Astrocyte (in vitro differentiated cells and primary cell): ENCODE data around the gene SHISA8. TPM values are rescaled to one million over a fixed set of nuclear protein-coding genes. Genes with fewer than 3 reads are reported as not detected.

Experiments used
- DNase-seq: peaks from one replicate; pipeline ENCODE4 v3.0.0-alpha.2; 2010; ENCODE audit warnings: low read depth
- FAIRE-seq: peaks from 2 replicates; lab custom pipeline; 2011; peaks lifted over from hg19 to GRCh38; lab: Jason Lieb, UNC
- H2AFZ ChIP-seq: 2 replicates; pipeline ENCODE4 v1.6.0; 2012; ENCODE audit warnings: low read depth, low read length, inconsistent platforms
- H3K27ac ChIP-seq: 2 replicates; pipeline ENCODE4 v1.5.1; 2011; ENCODE audit warnings: low read depth, low read length, inconsistent platforms
- H3K27me3 ChIP-seq: 2 replicates; pipeline ENCODE4 v1.6.0; 2011; ENCODE audit warnings: low read length, inconsistent platforms; ENCODE audit not compliant: insufficient read depth
- H3K36me3 ChIP-seq: 2 replicates; pipeline ENCODE4 v1.5.1; 2011; ENCODE audit warnings: low read length, inconsistent platforms; ENCODE audit not compliant: insufficient read depth
- H3K4me1 ChIP-seq: 2 replicates; pipeline ENCODE4 v1.5.1; 2011; ENCODE audit warnings: low read length, inconsistent platforms; ENCODE audit not compliant: insufficient read depth
- H3K4me2 ChIP-seq: 2 replicates; pipeline ENCODE4 v1.6.0; 2012; ENCODE audit warnings: low read length, inconsistent platforms
- H3K4me3 ChIP-seq: 2 replicates; pipeline ENCODE4 v1.5.1; 2011; ENCODE audit warnings: low read depth, mild to moderate bottlenecking, low read length, inconsistent platforms; ENCODE audit not compliant: insufficient read depth
- H3K79me2 ChIP-seq: 2 replicates; pipeline ENCODE4 v1.6.0; 2012; ENCODE audit warnings: mild to moderate bottlenecking, low read length, inconsistent platforms; ENCODE audit not compliant: insufficient read depth
- H3K9ac ChIP-seq: 2 replicates; pipeline ENCODE4 v1.6.0; 2012; ENCODE audit warnings: mild to moderate bottlenecking, low read length, inconsistent platforms
- H3K9me3 ChIP-seq: 2 replicates; pipeline ENCODE4 v1.5.1; 2012; ENCODE audit warnings: low read depth, mild to moderate bottlenecking, low read length, inconsistent platforms; ENCODE audit not compliant: insufficient read depth
- H4K20me1 ChIP-seq: 2 replicates; pipeline ENCODE4 v1.6.0; 2012; ENCODE audit warnings: low read length, inconsistent platforms; ENCODE audit not compliant: insufficient read depth
- H3K27ac Mint-ChIP-seq: one replicate; pipeline ENCODE4 v1.8.0; 2021; ENCODE audit warnings: mild to moderate bottlenecking, mixed read lengths; ENCODE audit not compliant: unreplicated experiment
- H3K27me3 Mint-ChIP-seq: one replicate; pipeline ENCODE4 v1.8.0; 2021; ENCODE audit warnings: low read depth, mixed read lengths; ENCODE audit not compliant: unreplicated experiment
- H3K36me3 Mint-ChIP-seq: one replicate; pipeline ENCODE4 v1.8.0; 2021; ENCODE audit warnings: low read depth, mixed read lengths; ENCODE audit not compliant: unreplicated experiment
- H3K4me1 Mint-ChIP-seq: one replicate; pipeline ENCODE4 v1.8.0; 2021; ENCODE audit warnings: low read depth, mixed read lengths; ENCODE audit not compliant: unreplicated experiment
- H3K4me3 Mint-ChIP-seq: one replicate; pipeline ENCODE4 v1.8.0; 2021; ENCODE audit warnings: mild to moderate bottlenecking, moderate library complexity, mixed read lengths; ENCODE audit not compliant: unreplicated experiment
- H3K9me3 Mint-ChIP-seq: one replicate; pipeline ENCODE4 v1.8.0; 2021; ENCODE audit warnings: mild to moderate bottlenecking, mixed read lengths; ENCODE audit not compliant: unreplicated experiment
- EZH2 ChIP-seq: IDR thresholded peaks from 2 replicates; pipeline ENCODE4 v1.6.1; 2012; ENCODE audit warnings: mild to moderate bottlenecking, low read length, inconsistent platforms; ENCODE audit not compliant: insufficient read depth
- total RNA-seq: library from RNA; stranded (reverse); gene quantifications from 2 replicates; pipeline ENCODE4 v1.2.1, GENCODE V29; 2021
- TF ChIP-seq, protein P1 (sequence below): IDR thresholded peaks from 2 replicates; pipeline ENCODE4 v1.5.1; 2011; ENCODE audit warnings: low read depth, mild to moderate bottlenecking, inconsistent platforms, low read length, moderate library complexity; ENCODE audit not compliant: insufficient read depth

The SHISA8 gene
- total RNA-seq, 1 donor from 2014 or later = not detected

DNA sequence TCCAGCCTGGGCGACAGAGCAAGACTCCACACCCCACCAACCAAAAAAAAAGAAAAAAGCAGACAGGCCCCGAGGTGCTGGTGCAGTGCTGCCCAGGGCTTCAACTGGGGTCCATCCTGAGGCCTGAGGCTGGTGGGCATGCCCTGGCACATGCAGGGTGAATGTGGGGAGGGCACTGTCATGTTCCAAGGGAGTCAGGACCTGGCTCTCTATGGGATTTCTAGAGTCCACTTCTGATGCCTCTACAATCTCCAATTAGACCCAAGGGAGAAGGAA is 22.0 kb upstream of the SHISA8 start:
- peaks cover 6% of the 10 kb centered on the region for H3K4me1 ChIP-seq
- peaks cover 3% of the 10 kb centered on the region for H4K20me1 ChIP-seq
- FAIRE-seq (no peak), DNase-seq (no peak)
- no peaks in the 10 kb centered on the region for H3K36me3 ChIP-seq
- no peak overlapping the region for H2AFZ ChIP-seq
- no peak overlapping the region for H3K4me3 ChIP-seq
- Mint-ChIP-seq H3K9me3 (no peaks in the 10 kb centered on the region), H3K4me1 (peaks cover 4% of the 10 kb centered on the region), H3K4me3 (no peak overlapping the region), H3K27me3 (peaks cover 2% of the 10 kb centered on the region), H3K36me3 (no peaks in the 10 kb centered on the region), H3K27ac (no peak overlapping the region)
- TF ChIP-seq, protein P1, sequence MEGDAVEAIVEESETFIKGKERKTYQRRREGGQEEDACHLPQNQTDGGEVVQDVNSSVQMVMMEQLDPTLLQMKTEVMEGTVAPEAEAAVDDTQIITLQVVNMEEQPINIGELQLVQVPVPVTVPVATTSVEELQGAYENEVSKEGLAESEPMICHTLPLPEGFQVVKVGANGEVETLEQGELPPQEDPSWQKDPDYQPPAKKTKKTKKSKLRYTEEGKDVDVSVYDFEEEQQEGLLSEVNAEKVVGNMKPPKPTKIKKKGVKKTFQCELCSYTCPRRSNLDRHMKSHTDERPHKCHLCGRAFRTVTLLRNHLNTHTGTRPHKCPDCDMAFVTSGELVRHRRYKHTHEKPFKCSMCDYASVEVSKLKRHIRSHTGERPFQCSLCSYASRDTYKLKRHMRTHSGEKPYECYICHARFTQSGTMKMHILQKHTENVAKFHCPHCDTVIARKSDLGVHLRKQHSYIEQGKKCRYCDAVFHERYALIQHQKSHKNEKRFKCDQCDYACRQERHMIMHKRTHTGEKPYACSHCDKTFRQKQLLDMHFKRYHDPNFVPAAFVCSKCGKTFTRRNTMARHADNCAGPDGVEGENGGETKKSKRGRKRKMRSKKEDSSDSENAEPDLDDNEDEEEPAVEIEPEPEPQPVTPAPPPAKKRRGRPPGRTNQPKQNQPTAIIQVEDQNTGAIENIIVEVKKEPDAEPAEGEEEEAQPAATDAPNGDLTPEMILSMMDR = no peak
- TF ChIP-seq EZH2 = no peak
- no peak overlapping the region for H3K27ac ChIP-seq
- H3K4me2 ChIP-seq = no peak overlapping the region
- no peaks in the 10 kb centered on the region for H3K27me3 ChIP-seq
- no peak overlapping the region for H3K9ac ChIP-seq
- no peaks in the 10 kb centered on the region for H3K79me2 ChIP-seq
- no peaks in the 10 kb centered on the region for H3K9me3 ChIP-seq

DNA sequence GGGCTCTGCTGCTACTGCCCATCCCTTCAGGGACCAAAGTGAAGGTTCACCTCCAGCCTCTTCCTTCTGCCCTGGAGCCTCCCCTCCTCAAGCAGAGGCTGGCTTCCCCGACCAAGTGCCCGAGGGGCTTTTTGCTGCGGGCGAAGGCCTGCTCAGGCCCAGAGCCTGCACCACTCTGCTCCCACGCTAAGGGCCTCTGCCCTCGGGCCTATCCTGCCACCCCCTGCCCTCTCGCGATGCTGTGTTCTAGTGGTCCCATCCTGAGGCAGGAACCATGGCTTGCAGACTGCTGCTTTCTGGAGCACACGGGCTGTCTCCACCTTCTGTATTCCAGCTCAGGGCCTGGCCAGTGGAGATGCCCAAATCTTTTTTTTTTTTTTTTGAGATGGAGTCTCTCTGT is 20.6 kb upstream of the SHISA8 start:
- Mint-ChIP-seq H3K27me3 (peaks cover 2% of the 10 kb centered on the region), H3K9me3 (no peaks in the 10 kb centered on the region), H3K36me3 (no peaks in the 10 kb centered on the region), H3K4me3 (no peak overlapping the region), H3K4me1 (no peaks in the 10 kb centered on the region), H3K27ac (no peak overlapping the region)
- Histone ChIP-seq H3K27me3 (no peaks in the 10 kb centered on the region), H3K36me3 (no peaks in the 10 kb centered on the region), H3K4me1 (peaks cover under 1% of the 10 kb centered on the region), H3K9me3 (no peaks in the 10 kb centered on the region), H3K4me3 (no peak overlapping the region), H3K9ac (no peak overlapping the region), H3K27ac (no peak overlapping the region), H3K4me2 (no peak overlapping the region), H2AFZ (no peak overlapping the region), H4K20me1 (no peaks in the 10 kb centered on the region), H3K79me2 (no peaks in the 10 kb centered on the region)
- no peak for FAIRE-seq
- TF ChIP-seq EZH2 = no peak
- TF ChIP-seq, protein P1 = no peak
- no peak for DNase-seq

DNA sequence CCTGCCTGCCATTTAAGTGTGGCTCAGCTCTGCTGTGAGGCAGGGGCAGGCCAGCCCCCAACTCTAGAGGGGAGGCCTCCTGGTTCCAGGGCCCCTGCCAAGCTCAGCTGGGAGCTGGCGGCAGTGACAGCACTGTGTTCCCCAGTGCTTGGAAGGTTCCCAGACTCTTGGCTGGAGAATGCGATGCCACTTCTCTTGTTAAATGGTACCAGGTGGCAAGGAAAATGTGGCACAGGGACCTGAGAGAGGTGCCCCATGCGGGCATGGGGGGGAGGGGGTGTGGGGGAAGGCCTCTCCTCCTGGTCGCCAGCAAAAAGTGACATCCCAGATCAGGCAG is 20.1 kb upstream of the SHISA8 start:
- no peak overlapping the region for H3K4me3 ChIP-seq
- no peaks in the 10 kb centered on the region for H3K9me3 ChIP-seq
- Mint-ChIP-seq H3K9me3 (no peaks in the 10 kb centered on the region), H3K27me3 (peaks cover 2% of the 10 kb centered on the region), H3K4me1 (no peaks in the 10 kb centered on the region), H3K27ac (no peak overlapping the region), H3K4me3 (no peak overlapping the region), H3K36me3 (no peaks in the 10 kb centered on the region)
- H3K27ac ChIP-seq = no peak overlapping the region
- no peak overlapping the region for H2AFZ ChIP-seq
- no peaks in the 10 kb centered on the region for H3K4me1 ChIP-seq
- no peaks in the 10 kb centered on the region for H3K27me3 ChIP-seq
- no peaks in the 10 kb centered on the region for H4K20me1 ChIP-seq
- no peak for TF ChIP-seq EZH2
- TF ChIP-seq, protein P1 = no peak
- H3K9ac ChIP-seq = no peak overlapping the region
- no peaks in the 10 kb centered on the region for H3K36me3 ChIP-seq
- H3K4me2 ChIP-seq = no peak overlapping the region
- FAIRE-seq (no peak), DNase-seq (no peak)
- H3K79me2 ChIP-seq = no peaks in the 10 kb centered on the region
